Urothelium cell line (cell line): Measurements from ENCODE around the gene SPPL3.

Experiments used
- DNase-seq: peaks from one replicate; pipeline ENCODE4 v3.0.0; 2011; ENCODE audit warnings: low spot score, mixed read lengths
- FAIRE-seq: peaks from 2 replicates; lab custom pipeline; 2011; peaks lifted over from hg19 to GRCh38; lab: Jason Lieb, UNC

Gene SPPL3

GRCh38 chr12:120757949-120758348 lies 146.2 kb downstream of the SPPL3 start:
- no peak for FAIRE-seq

GRCh38 chr12:120757226-120757742 lies 146.9 kb downstream of the SPPL3 start:
- DNase-seq (no peak), FAIRE-seq (no peak)

More at GRCh38 chr12:120757949-120758348, 146.2 kb downstream of the SPPL3 start:
- DNase-seq: no peak

GRCh38 chr12:120755269-120755668 lies 148.9 kb downstream of the SPPL3 start:
- DNase-seq (no peak), FAIRE-seq (no peak)

GRCh38 chr12:120754792-120755191 lies 149.4 kb downstream of the SPPL3 start:
- DNase-seq (no peak), FAIRE-seq (no peak)

GRCh38 chr12:120751389-120751788 lies 152.8 kb downstream of the SPPL3 start:
- DNase-seq (no peak), FAIRE-seq (no peak)

GRCh38 chr12:120750806-120751205 lies 153.4 kb downstream of the SPPL3 start:
- FAIRE-seq (no peak), DNase-seq (no peak)

GRCh38 chr12:120749256-120749655 lies 154.9 kb downstream of the SPPL3 start:
- DNase-seq: no peak
- FAIRE-seq: no peak

- FAIRE-seq (no peak), DNase-seq (no peak)
Measured at GRCh38 chr12:120748242-120748641, 155.9 kb downstream of the SPPL3 start.

- no peak for DNase-seq
- FAIRE-seq: no peak
Measured at GRCh38 chr12:120744922-120745493, 159.2 kb downstream of the SPPL3 start.

- no peak for FAIRE-seq
- no peak for DNase-seq
Measured at GRCh38 chr12:120741476-120742421, 162.4 kb downstream of the SPPL3 start.

- FAIRE-seq: no peak
Measured at GRCh38 chr12:120740871-120741270, 163.3 kb downstream of the SPPL3 start.

GRCh38 chr12:120739821-120740613 lies 164.1 kb downstream of the SPPL3 start:
- FAIRE-seq (no peak), DNase-seq (no peak)

More at GRCh38 chr12:120740871-120741270, 163.3 kb downstream of the SPPL3 start:
- no peak for DNase-seq

GRCh38 chr12:120739031-120739762 lies 165.0 kb downstream of the SPPL3 start:
- DNase-seq: no peak
- no peak for FAIRE-seq

- FAIRE-seq (no peak), DNase-seq (no peak)
Measured at GRCh38 chr12:120738252-120739030, 165.7 kb downstream of the SPPL3 start.

GRCh38 chr12:120737557-120738251 lies 166.5 kb downstream of the SPPL3 start:
- FAIRE-seq (no peak), DNase-seq (no peak)

- FAIRE-seq (no peak), DNase-seq (no peak)
Measured at GRCh38 chr12:120736404-120737331, 167.5 kb downstream of the SPPL3 start.

- no peak for DNase-seq
- FAIRE-seq: no peak
Measured at GRCh38 chr12:120735181-120735580, 169.0 kb downstream of the SPPL3 start.

- no peak for DNase-seq
- no peak for FAIRE-seq
Measured at GRCh38 chr12:120734210-120734609, 169.9 kb downstream of the SPPL3 start.
